ENCODE measurements around the gene CARD19.

- TF ChIP-seq ZIC2 (tag by site-specific recombination; IDR thresholded peaks at IDR 0.05) (no peak), ZNF354C (tag by site-specific recombination; IDR thresholded peaks at IDR 0.05; ENCODE audit: borderline replicate concordance, low read depth) (no peak), ZNF670 (tag by site-specific recombination; IDR thresholded peaks at IDR 0.05; ENCODE audit: low read depth) (no peak), ZNF335 (tag by site-specific recombination; conservative IDR thresholded peaks at IDR 0.05) (no peak), CTCF (tag by site-specific recombination; IDR thresholded peaks at IDR 0.05) (no peak)
Observed at GRCh38 chr9:93079371-93079770, 16.6 kb upstream of the CARD19 start.

Measured in HEK293 (cell line).